Astrocyte (in vitro differentiated cells and primary cell): ENCODE measurements around the gene OR2T34.

Source experiments
- EZH2 ChIP-seq: IDR thresholded peaks from 2 replicates; pipeline ENCODE4 v1.6.1; 2012; ENCODE audit warnings: mild to moderate bottlenecking, low read length, inconsistent platforms; ENCODE audit not compliant: insufficient read depth
- TF ChIP-seq, protein P1 (sequence below): IDR thresholded peaks from 2 replicates; pipeline ENCODE4 v1.5.1; 2011; ENCODE audit warnings: low read depth, mild to moderate bottlenecking, inconsistent platforms, low read length, moderate library complexity; ENCODE audit not compliant: insufficient read depth

GRCh38 chr1:248618119-248618518 is 43.6 kb upstream of the OR2T34 start:
- TF ChIP-seq, protein P1, sequence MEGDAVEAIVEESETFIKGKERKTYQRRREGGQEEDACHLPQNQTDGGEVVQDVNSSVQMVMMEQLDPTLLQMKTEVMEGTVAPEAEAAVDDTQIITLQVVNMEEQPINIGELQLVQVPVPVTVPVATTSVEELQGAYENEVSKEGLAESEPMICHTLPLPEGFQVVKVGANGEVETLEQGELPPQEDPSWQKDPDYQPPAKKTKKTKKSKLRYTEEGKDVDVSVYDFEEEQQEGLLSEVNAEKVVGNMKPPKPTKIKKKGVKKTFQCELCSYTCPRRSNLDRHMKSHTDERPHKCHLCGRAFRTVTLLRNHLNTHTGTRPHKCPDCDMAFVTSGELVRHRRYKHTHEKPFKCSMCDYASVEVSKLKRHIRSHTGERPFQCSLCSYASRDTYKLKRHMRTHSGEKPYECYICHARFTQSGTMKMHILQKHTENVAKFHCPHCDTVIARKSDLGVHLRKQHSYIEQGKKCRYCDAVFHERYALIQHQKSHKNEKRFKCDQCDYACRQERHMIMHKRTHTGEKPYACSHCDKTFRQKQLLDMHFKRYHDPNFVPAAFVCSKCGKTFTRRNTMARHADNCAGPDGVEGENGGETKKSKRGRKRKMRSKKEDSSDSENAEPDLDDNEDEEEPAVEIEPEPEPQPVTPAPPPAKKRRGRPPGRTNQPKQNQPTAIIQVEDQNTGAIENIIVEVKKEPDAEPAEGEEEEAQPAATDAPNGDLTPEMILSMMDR, result no peak
- no peak for TF ChIP-seq EZH2
